ENCODE measurements around the gene TIMMDC1. TPM values are rescaled to one million over a fixed set of nuclear protein-coding genes. Genes with fewer than 3 reads are reported as not detected.

The TIMMDC1 gene, protein sequence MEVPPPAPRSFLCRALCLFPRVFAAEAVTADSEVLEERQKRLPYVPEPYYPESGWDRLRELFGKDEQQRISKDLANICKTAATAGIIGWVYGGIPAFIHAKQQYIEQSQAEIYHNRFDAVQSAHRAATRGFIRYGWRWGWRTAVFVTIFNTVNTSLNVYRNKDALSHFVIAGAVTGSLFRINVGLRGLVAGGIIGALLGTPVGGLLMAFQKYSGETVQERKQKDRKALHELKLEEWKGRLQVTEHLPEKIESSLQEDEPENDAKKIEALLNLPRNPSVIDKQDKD
- total RNA-seq: 10 to 100 TPM; 91.0 to 94.0 TPM

DNA sequence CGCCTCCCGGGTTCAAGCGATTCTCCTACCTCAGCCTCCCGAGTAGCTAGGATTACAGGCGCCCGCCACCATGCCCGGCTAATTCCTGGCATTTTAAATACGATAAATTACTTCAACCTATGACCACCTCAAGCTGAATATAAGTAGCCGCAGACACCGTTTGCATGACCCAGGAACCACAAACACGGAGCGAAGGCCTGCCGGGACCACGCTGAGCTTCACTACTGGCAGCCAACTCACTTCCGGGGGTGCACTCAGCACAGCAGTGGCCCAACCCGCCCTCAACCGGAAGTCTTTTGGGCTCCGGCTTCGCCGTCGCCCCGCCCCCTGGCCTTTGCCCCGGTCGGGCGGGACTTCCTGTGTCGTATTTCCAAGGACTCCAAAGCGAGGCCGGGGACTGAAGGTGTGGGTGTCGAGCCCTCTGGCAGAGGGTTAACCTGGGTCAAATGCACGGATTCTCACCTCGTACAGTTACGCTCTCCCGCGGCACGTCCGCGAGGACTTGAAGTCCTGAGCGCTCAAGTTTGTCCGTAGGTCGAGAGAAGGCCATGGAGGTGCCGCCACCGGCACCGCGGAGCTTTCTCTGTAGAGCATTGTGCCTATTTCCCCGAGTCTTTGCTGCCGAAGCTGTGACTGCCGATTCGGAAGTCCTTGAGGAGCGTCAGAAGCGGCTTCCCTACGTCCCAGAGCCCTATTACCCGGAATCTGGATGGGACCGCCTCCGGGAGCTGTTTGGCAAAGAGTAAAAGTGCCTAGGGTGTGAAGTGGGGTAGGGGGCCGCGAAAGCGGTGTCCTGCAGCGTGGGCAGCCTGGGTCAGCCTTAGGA is at the start of gene TIMMDC1:
TSS of gene TIMMDC1 (plus strand) at position 362 of the 826 bp plus-strand sequence. CDS start at position 549, 187 bp downstream.
- peaks cover 17 to 40% of the 10 kb centered on the region in 2 donors for H3K4me1 Mint-ChIP-seq (ENCODE audit: low read depth in 2 of 2)
- H3K4me3 Mint-ChIP-seq: peak within 1 kb of the TSS; percentile 99
- peak; percentile 98 for DNase-seq (ENCODE audit: low spot score)
- H3K36me3 Mint-ChIP-seq: no peaks in the 10 kb centered on the region
- ATAC-seq: peak; percentile 100
- peak within 1 kb of the TSS; percentile 98 to 99 for H3K27ac Mint-ChIP-seq
- H3K9me3 Mint-ChIP-seq: no peaks in the 10 kb centered on the region
- no peaks in the 10 kb centered on the region for H3K27me3 Mint-ChIP-seq

DNA sequence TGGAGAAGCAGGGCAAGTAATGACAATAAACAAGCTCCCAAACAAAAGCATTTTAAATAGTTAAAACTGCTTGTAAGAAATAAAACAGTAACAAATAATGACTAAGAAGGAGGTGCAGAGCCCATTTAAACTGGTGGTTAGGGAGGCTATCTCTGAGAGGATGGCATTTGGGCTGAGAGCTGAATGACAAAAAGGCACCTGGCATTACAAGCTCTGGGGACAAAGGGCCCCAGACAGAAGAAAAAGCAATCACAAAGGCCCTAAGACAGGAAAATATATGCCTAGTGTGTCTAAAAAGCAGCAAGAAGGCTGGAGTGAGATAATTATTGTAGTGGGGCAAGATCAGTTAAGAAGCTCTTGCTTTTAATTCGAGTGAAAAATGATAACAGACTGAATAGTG is 44.5 kb upstream of the TIMMDC1 start:
- Mint-ChIP-seq H3K36me3 (peaks cover 27% of the 10 kb centered on the region), H3K4me3 (no peak overlapping the region), H3K27ac (peak overlapping the region; percentile 14 to 29), H3K27me3 (no peaks in the 10 kb centered on the region), H3K4me1 (ENCODE audit: low read depth in 2 of 2) (peaks cover 14 to 21% of the 10 kb centered on the region in 2 donors), H3K9me3 (no peaks in the 10 kb centered on the region)
- no peak for ATAC-seq
- no peak for DNase-seq (ENCODE audit: low spot score)

DNA sequence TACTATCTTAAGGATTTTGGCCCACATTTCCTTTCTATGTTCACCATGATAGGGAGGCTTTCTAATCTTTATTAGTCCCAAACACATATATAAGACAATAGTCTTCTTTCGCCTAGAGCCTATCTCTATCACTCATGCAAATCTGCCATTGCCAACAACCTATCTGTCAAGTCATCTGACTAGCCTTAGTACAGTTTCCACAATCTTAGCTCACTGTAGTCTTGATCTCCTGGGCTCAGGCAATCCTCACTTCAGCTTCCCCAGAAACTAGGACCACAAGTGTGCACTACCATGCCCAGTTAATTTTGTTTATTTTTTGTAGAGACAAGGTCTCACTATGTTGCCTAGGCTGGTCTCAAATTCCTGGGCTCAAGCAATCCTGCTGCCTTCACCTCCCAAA is 41.9 kb upstream of the TIMMDC1 start:
- peaks cover 32 to 35% of the 10 kb centered on the region in 2 donors for H3K4me1 Mint-ChIP-seq (ENCODE audit: low read depth in 2 of 2)
- H3K27ac Mint-ChIP-seq: no peak overlapping the region
- ATAC-seq (no peak), DNase-seq (ENCODE audit: low spot score) (no peak)
- no peak overlapping the region for H3K4me3 Mint-ChIP-seq
- no peaks in the 10 kb centered on the region for H3K9me3 Mint-ChIP-seq
- peaks cover 38% of the 10 kb centered on the region for H3K36me3 Mint-ChIP-seq
- no peaks in the 10 kb centered on the region for H3K27me3 Mint-ChIP-seq

DNA sequence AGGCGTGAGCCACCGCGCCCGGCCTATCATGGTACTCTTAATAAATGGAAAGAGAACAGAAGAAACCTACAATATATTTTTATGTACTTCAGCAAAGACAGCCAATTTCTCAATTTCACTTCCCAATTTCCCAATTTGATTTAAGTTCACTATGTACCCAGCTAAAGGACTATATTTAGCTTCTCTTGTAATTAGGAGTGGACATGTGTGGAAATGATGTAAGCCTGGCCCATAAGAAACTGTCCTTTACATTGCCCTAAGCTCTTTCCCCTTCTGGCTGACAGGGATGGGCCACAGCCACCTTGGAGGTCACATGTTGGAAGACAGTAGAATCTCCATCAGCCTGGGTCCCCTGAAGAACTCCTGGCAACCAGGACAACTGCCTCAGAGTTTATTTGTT is 41.1 kb upstream of the TIMMDC1 start:
- H3K27ac Mint-ChIP-seq: no peak overlapping the region
- peaks cover 36 to 38% of the 10 kb centered on the region in 2 donors for H3K4me1 Mint-ChIP-seq (ENCODE audit: low read depth in 2 of 2)
- H3K4me3 Mint-ChIP-seq: no peak overlapping the region
- no peaks in the 10 kb centered on the region for H3K27me3 Mint-ChIP-seq
- H3K9me3 Mint-ChIP-seq: no peaks in the 10 kb centered on the region
- DNase-seq (ENCODE audit: low spot score) (no peak), ATAC-seq (no peak)
- peaks cover 38% of the 10 kb centered on the region for H3K36me3 Mint-ChIP-seq

DNA sequence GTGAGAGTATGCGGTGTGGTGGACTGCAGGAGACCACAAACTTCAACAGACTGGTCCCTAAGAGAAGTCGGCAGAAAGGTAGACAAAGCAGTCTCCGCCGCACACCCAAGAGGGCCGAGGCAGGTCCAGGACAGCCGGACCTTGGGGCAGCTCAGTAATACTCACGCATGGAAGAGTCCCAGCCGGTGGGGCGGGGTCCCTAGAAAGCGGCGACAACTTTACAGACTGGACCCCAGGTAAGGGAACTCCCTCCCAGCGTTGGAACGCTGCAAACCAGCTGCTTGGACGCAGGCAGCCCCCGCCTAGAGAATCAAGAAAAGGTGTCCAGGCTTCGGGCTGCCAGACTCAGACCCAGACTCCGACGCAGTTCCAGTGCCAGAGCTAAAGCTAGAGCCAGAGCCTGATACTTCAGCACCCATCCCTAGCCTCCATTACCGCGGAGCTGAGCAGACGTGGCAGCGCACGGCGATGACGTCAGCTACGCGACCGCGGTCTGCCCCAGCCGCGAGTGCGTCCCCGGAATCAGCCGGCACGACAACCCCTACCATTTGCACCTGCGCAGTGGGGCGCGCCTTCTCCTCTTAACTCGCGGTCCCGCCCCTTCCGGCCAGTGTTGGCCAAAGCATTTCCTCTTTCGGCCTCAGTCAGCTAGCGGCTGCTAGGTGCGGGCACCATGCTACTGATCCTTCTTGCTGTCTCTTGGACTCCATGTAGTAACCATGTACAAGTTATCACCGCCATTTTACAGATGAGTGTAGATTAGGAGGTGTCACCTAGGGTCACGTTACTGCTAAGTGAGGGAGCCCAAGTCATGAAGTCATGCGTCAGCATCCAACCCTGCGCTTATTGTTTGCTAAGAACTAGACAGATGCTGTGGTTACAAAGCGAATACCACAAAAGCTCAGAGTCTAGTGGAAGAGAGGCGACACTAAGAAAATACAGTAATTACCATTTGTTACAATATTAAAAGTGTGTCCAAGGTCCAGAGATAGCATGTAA is 34.9 kb upstream of the TIMMDC1 start, which contains the start of gene TMEM39A:
TSS of gene TMEM39A (minus strand) at position 445 of the 999 bp plus-strand sequence. CDS start 1,541 bp downstream, outside the sequence.
- peaks cover 20% of the 10 kb centered on the region for H3K36me3 Mint-ChIP-seq
- peak within 1 kb of the TSS; percentile 89 for H3K4me3 Mint-ChIP-seq
- DNase-seq (ENCODE audit: low spot score) (peak; percentile 100), ATAC-seq (peak; percentile 94 to 97)
- no peaks in the 10 kb centered on the region for H3K9me3 Mint-ChIP-seq
- peak within 1 kb of the TSS; percentile 94 to 98 for H3K27ac Mint-ChIP-seq
- H3K4me1 Mint-ChIP-seq (ENCODE audit: low read depth in 2 of 2): peaks cover 39 to 48% of the 10 kb centered on the region in 2 donors
- H3K27me3 Mint-ChIP-seq: no peaks in the 10 kb centered on the region

DNA sequence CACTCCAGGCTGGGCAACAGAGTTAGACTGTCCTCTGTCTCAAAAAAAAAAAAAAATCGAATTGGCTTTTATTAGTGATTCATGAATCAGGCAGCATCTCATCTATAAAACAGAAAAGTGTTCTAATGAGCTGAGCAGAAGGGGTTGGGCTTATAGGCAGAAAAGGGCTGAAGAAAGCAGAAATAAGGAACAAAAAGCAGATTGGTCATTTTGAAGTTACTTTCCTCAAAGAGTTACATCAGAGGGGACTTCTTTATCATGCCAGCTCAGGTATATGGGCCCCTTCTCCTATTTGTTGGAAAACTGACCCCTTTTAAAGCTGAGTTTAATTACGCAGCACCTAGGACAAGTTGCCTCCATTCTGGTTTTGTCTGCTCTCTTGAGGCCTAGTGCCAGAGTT is 30.3 kb upstream of the TIMMDC1 start:
- no peaks in the 10 kb centered on the region for H3K27me3 Mint-ChIP-seq
- ATAC-seq (no peak), DNase-seq (ENCODE audit: low spot score) (no peak)
- H3K27ac Mint-ChIP-seq: peak overlapping the region; percentile 80 to 87
- peak overlapping the region; percentile 88 for H3K4me3 Mint-ChIP-seq
- peaks cover 43 to 44% of the 10 kb centered on the region in 2 donors for H3K4me1 Mint-ChIP-seq (ENCODE audit: low read depth in 2 of 2)
- peaks cover 13% of the 10 kb centered on the region for H3K36me3 Mint-ChIP-seq
- H3K9me3 Mint-ChIP-seq: no peaks in the 10 kb centered on the region

DNA sequence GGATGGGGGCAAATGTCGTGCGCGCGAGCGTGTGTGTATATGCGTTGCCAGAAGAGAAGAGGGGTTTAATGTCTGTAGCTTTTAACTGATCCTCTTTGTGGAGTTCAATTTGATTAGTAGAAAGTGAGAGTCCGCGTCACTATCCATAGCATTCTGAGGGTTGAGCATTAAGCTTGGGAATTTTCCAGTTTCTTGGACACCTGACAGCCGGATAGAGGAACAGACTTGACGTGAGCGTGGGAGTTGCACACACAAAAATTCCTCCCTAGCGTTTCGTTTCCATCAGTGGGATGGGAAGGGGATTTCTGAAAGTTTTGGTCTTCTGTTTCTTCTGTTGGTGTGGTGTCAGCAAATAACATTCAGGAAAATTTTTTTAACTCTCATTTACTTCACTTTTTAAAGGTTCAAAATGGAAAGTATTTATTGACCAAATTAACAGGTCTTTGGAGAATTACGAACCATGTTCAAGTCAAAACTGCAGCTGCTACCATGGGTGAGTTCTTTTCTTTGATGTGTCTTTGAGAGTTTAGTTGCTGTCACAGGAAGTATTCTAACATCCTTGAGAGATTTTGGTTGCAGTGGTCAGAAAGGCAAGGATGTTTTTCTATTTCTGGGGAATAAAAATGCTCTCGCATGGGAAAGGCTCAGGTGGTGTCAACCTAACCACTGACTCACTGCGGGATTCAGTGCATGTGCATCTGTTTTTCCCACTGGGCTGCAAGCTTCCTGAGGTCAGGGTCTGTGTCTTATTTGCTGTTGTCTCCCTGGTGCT is 28.7 kb upstream of the TIMMDC1 start:
- peaks cover 12% of the 10 kb centered on the region for H3K36me3 Mint-ChIP-seq
- H3K4me1 Mint-ChIP-seq (ENCODE audit: low read depth in 2 of 2): peaks cover 34% of the 10 kb centered on the region in 2 donors
- H3K27me3 Mint-ChIP-seq: no peaks in the 10 kb centered on the region
- no peak for DNase-seq (ENCODE audit: low spot score)
- peak overlapping the region; percentile 80 to 87 for H3K27ac Mint-ChIP-seq
- H3K9me3 Mint-ChIP-seq: no peaks in the 10 kb centered on the region
- peak overlapping the region; percentile 88 for H3K4me3 Mint-ChIP-seq
- no peak for ATAC-seq

DNA sequence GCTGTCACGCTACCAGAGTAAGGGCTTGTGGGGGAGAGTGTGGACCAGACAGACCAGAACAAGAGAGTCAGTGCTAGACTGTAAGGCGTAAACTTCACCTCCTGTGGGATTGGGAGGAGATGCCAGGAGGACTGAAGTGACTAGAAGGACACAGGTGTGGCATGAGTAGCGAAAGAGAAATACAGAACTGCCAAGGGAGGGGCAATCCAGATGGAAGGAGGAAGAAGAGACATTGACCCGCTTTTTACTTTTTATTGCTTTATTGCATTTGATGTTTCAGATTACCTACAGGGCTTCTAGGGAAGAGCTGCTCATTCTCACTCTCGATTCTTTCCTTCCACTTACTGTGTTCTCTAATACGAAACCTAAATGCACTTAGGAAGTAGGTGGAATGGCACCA is 27.5 kb upstream of the TIMMDC1 start:
- peak overlapping the region; percentile 43 to 80 for H3K27ac Mint-ChIP-seq
- no peak for DNase-seq (ENCODE audit: low spot score)
- ATAC-seq: no peak
- H3K36me3 Mint-ChIP-seq: peaks cover 12% of the 10 kb centered on the region
- H3K27me3 Mint-ChIP-seq: no peaks in the 10 kb centered on the region
- peaks cover 34% of the 10 kb centered on the region in 2 donors for H3K4me1 Mint-ChIP-seq (ENCODE audit: low read depth in 2 of 2)
- H3K9me3 Mint-ChIP-seq: no peaks in the 10 kb centered on the region
- peak overlapping the region; percentile 0 for H3K4me3 Mint-ChIP-seq

DNA sequence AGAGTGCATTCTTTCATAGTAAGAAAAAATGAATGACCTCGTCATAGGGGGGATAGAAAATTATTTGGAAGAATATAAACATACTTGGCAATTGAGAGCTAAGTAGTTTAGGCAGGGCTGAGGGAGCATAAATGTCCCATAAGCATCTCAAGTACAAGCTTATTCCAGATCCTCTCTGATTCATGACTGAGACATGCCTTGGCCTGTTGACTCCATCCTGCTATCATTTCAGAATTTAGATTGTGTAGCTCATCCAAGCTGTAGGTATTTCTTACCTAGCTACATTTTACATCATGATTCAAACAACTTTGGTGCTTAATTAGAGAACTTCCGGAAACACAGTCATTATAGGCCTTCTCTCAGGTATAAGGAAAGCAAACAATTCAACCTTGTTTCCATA is 17.3 kb upstream of the TIMMDC1 start:
- H3K4me1 Mint-ChIP-seq (ENCODE audit: low read depth in 2 of 2): peaks cover 0 to 3% of the 10 kb centered on the region in 2 donors
- H3K9me3 Mint-ChIP-seq: no peaks in the 10 kb centered on the region
- H3K4me3 Mint-ChIP-seq: no peak overlapping the region
- DNase-seq (ENCODE audit: low spot score) (no peak), ATAC-seq (no peak)
- H3K36me3 Mint-ChIP-seq: peaks cover 13% of the 10 kb centered on the region
- H3K27me3 Mint-ChIP-seq: no peaks in the 10 kb centered on the region
- no peak overlapping the region for H3K27ac Mint-ChIP-seq

DNA sequence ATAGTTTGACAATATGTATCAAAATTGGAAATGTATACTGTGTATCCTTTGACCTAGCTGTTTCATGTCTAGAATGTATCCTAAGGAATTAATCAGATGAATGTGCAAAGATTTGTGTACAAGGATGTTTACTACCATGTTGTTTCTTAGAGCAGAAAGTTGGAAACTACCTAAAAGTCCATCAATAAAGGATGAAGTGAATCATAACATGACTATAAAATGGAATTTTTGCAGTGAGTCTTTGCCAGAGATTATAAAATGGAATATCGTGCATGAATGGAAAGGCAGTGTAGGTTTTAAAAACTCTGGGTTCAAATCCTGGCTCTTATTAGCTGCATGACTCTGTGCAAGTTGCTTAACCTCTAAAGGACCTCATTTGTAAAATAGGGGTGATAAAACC is 15.2 kb upstream of the TIMMDC1 start:
- no peak overlapping the region for H3K27ac Mint-ChIP-seq
- H3K36me3 Mint-ChIP-seq: peaks cover 7% of the 10 kb centered on the region
- H3K27me3 Mint-ChIP-seq: no peaks in the 10 kb centered on the region
- H3K4me3 Mint-ChIP-seq: no peak overlapping the region
- no peaks in the 10 kb centered on the region for H3K9me3 Mint-ChIP-seq
- no peak for DNase-seq (ENCODE audit: low spot score)
- ATAC-seq: no peak
- H3K4me1 Mint-ChIP-seq (ENCODE audit: low read depth in 2 of 2): no peaks in the 10 kb centered on the region

DNA sequence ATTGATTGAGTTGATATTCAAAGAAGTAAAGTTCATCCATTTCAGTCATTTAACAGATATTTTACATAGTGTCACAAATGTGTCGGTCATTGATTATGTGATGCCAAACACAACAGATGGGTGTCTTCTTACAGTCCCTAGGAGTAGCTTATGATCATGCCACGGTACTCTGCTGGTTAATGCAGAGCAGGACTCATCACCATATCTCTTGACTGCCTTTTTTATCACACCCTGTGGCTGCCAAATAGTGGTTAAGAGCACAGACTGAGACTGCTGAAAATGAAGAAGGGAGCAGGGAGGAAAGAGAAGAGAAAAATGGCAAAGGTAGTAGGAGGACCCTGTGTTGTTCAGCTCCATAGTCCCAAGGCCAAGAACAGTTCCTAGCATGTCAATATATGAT is 12.8 kb upstream of the TIMMDC1 start:
- H3K27me3 Mint-ChIP-seq: no peaks in the 10 kb centered on the region
- ATAC-seq (no peak), DNase-seq (ENCODE audit: low spot score) (no peak)
- no peaks in the 10 kb centered on the region for H3K9me3 Mint-ChIP-seq
- H3K4me3 Mint-ChIP-seq: no peak overlapping the region
- peaks cover 7% of the 10 kb centered on the region for H3K36me3 Mint-ChIP-seq
- H3K4me1 Mint-ChIP-seq (ENCODE audit: low read depth in 2 of 2): no peaks in the 10 kb centered on the region
- no peak overlapping the region for H3K27ac Mint-ChIP-seq

DNA sequence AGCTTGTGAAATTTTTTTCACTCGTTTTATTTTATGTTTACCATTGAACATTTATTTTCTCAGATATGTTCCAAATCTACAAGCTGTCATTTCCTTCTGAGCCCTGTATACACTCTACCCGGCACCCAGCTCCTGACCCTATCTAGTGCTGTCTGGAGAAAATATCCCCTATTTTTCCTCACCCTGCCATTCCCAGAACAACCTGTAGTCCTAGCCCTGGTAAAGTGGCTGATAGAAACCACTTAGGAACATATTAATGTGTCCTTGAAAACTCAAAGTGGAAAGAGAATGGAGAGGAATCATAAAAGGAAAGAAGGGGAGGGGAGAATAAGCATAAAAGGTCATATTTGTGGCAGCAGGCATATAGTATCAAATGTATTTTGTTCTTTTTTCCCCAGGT is 8.2 kb upstream of the TIMMDC1 start:
- Mint-ChIP-seq H3K4me1 (ENCODE audit: low read depth in 2 of 2) (no peaks in the 10 kb centered on the region), H3K4me3 (no peak overlapping the region), H3K9me3 (no peaks in the 10 kb centered on the region), H3K27me3 (no peaks in the 10 kb centered on the region), H3K36me3 (peaks cover 15% of the 10 kb centered on the region), H3K27ac (peak overlapping the region in 1 of 2 donors; percentile 52)
- ATAC-seq: no peak
- no peak for DNase-seq (ENCODE audit: low spot score)

DNA sequence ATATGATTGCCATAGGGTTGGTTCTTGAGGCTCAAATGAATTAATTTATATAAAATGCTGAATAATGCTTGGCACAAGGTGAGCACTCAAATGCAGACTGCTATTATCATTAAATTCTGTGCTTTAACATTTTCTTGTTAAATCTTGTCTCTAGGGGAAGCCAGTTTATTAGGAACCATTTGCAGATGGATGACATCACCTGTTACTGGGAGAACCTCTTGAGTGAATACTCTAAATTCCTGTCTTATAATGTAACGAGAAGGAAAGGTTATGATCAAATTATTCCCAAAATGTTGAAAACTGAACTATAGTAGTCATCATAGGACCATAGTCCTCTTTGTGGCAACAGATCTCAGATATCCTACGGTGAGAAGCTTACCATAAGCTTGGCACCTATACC is 6.2 kb upstream of the TIMMDC1 start:
- H3K27ac Mint-ChIP-seq: no peak overlapping the region
- ATAC-seq (no peak), DNase-seq (ENCODE audit: low spot score) (no peak)
- no peaks in the 10 kb centered on the region for H3K27me3 Mint-ChIP-seq
- peaks cover 8% of the 10 kb centered on the region for H3K36me3 Mint-ChIP-seq
- no peaks in the 10 kb centered on the region for H3K9me3 Mint-ChIP-seq
- H3K4me1 Mint-ChIP-seq (ENCODE audit: low read depth in 2 of 2): peaks cover 0 to 6% of the 10 kb centered on the region in 2 donors
- H3K4me3 Mint-ChIP-seq: no peak overlapping the region
